MM.1S (cell line): ENCODE results near the gene PPP3CB.

Experiments
- DNase-seq: peaks from one replicate; pipeline ENCODE4 v3.0.0-alpha.2; 2015
- H2AFZ ChIP-seq: fragments of 300-600 bp; sonication (generic); 2 replicates; pipeline ENCODE4 v1.6.0; 2016; ENCODE audit warnings: antibody characterized with exemption, low read length
- H3F3A ChIP-seq: fragments of 300-600 bp; sonication (generic); 2 replicates; pipeline ENCODE4 v1.6.1; 2016; ENCODE audit warnings: mild to moderate bottlenecking, antibody characterized with exemption, low read length, moderate library complexity, mixed read lengths; ENCODE audit not compliant: insufficient read depth
- H3K27ac ChIP-seq: fragments of 300-600 bp; sonication (generic); 2 replicates; pipeline ENCODE4 v1.5.1; 2016; ENCODE audit warnings: mild to moderate bottlenecking, low read length
- H3K27me3 ChIP-seq: fragments of 300-600 bp; sonication (generic); replicated peaks from 2 replicates; pipeline ENCODE4 v1.6.0; 2016; ENCODE audit warnings: low read length; ENCODE audit not compliant: insufficient read depth
- H3K36me3 ChIP-seq: fragments of 300-600 bp; sonication (generic); replicated peaks from 2 replicates; pipeline ENCODE4 v1.6.1; 2016; ENCODE audit warnings: mild to moderate bottlenecking, low read length, mixed read lengths; ENCODE audit not compliant: insufficient read depth
- H3K4me1 ChIP-seq: fragments of 300-600 bp; sonication (generic); 2 replicates; pipeline ENCODE4 v1.6.1; 2016; ENCODE audit warnings: low read length, mixed read lengths
- H3K4me2 ChIP-seq: fragments of 300-600 bp; sonication (generic); 2 replicates; pipeline ENCODE4 v1.6.0; 2016; ENCODE audit warnings: low read depth, low read length
- H3K4me3 ChIP-seq: fragments of 300-600 bp; sonication (generic); 2 replicates; pipeline ENCODE4 v1.5.1; 2016; ENCODE audit warnings: low read length, mixed read lengths
- H3K79me2 ChIP-seq: fragments of 300-600 bp; sonication (generic); 2 replicates; pipeline ENCODE4 v1.6.1; 2016; ENCODE audit warnings: mixed run types, low read length, mixed read lengths
- H3K9ac ChIP-seq: fragments of 300-600 bp; sonication (generic); 2 replicates; pipeline ENCODE4 v1.6.1; 2016; ENCODE audit warnings: low read length, mixed read lengths
- H3K9me2 ChIP-seq: fragments of 300-600 bp; sonication (generic); replicated peaks from 2 replicates; pipeline ENCODE4 v1.6.1; 2016; ENCODE audit warnings: mild to moderate bottlenecking, low read length, mixed read lengths; ENCODE audit not compliant: insufficient read depth
- H3K9me3 ChIP-seq: fragments of 300-600 bp; sonication (generic); replicated peaks from 2 replicates; pipeline ENCODE4 v1.6.1; 2016; ENCODE audit warnings: mild to moderate bottlenecking, low read length, mixed read lengths; ENCODE audit not compliant: insufficient read depth
- H4K20me1 ChIP-seq: fragments of 300-600 bp; sonication (generic); 2 replicates; pipeline ENCODE4 v1.6.1; 2016; ENCODE audit warnings: mild to moderate bottlenecking, low read length, moderate library complexity, mixed read lengths; ENCODE audit not compliant: insufficient read depth
- CTCF ChIP-seq: fragments of 300-600 bp; sonication (generic); IDR thresholded peaks from 2 replicates; pipeline ENCODE4 v1.5.1; 2016; ENCODE audit warnings: antibody characterized with exemption, low read length, mixed read lengths
- EZH2 ChIP-seq: fragments of 300-600 bp; sonication (generic); optimal IDR thresholded peaks from 2 replicates; pipeline ENCODE3; 2017; ENCODE audit warnings: low read depth, mild to moderate bottlenecking, antibody characterized with exemption, low read length, mixed read lengths
- EZH2phosphoT487 ChIP-seq: fragments of 300-600 bp; sonication (generic); IDR thresholded peaks from 2 replicates; pipeline ENCODE4 v1.6.1; 2018; ENCODE audit warnings: antibody characterized with exemption, low read length

PPP3CB gene

GRCh38 chr10:73537288-73537687 is 41.5 kb upstream of the PPP3CB start:
- Histone ChIP-seq H3K36me3 (no peaks in the 10 kb centered on the region), H4K20me1 (no peaks in the 10 kb centered on the region), H3K9ac (no peak overlapping the region), H3K27me3 (no peaks in the 10 kb centered on the region), H3K79me2 (no peaks in the 10 kb centered on the region), H3F3A (no peaks in the 10 kb centered on the region), H3K9me3 (no peaks in the 10 kb centered on the region), H3K4me2 (no peak overlapping the region), H3K27ac (no peak overlapping the region), H3K4me1 (no peaks in the 10 kb centered on the region), H3K9me2 (no peaks in the 10 kb centered on the region), H3K4me3 (no peak overlapping the region), H2AFZ (no peak overlapping the region)
- TF ChIP-seq EZH2phosphoT487 = no peak
- TF ChIP-seq CTCF = no peak
- no peak for TF ChIP-seq EZH2
- DNase-seq = no peak

- DNase-seq = no peak
- no peaks in the 10 kb centered on the region for H3F3A ChIP-seq
- H2AFZ ChIP-seq = no peak overlapping the region
- no peaks in the 10 kb centered on the region for H4K20me1 ChIP-seq
- no peak overlapping the region for H3K4me3 ChIP-seq
- no peaks in the 10 kb centered on the region for H3K27me3 ChIP-seq
- H3K36me3 ChIP-seq = no peaks in the 10 kb centered on the region
- H3K79me2 ChIP-seq = no peaks in the 10 kb centered on the region
- no peaks in the 10 kb centered on the region for H3K4me1 ChIP-seq
- no peak overlapping the region for H3K9ac ChIP-seq
- H3K27ac ChIP-seq = no peak overlapping the region
- H3K9me3 ChIP-seq = no peaks in the 10 kb centered on the region
- no peaks in the 10 kb centered on the region for H3K9me2 ChIP-seq
- TF ChIP-seq EZH2 (no peak), CTCF (no peak), EZH2phosphoT487 (no peak)
- H3K4me2 ChIP-seq = no peak overlapping the region
Observed at GRCh38 chr10:73534857-73535256, 39.0 kb upstream of the PPP3CB start.

GRCh38 chr10:73529089-73529832 is 33.4 kb upstream of the PPP3CB start:
- DNase-seq = peak; percentile 82
- H3K9me2 ChIP-seq = no peaks in the 10 kb centered on the region
- no peak overlapping the region for H3K27ac ChIP-seq

More at GRCh38 chr10:73529089-73529832, 33.4 kb upstream of the PPP3CB start:
- TF ChIP-seq CTCF (peak; percentile 75), EZH2 (no peak), EZH2phosphoT487 (no peak)
- H3F3A ChIP-seq = no peaks in the 10 kb centered on the region
- H3K36me3 ChIP-seq = no peaks in the 10 kb centered on the region
- no peak overlapping the region for H2AFZ ChIP-seq
- no peak overlapping the region for H3K9ac ChIP-seq
- no peak overlapping the region for H3K4me2 ChIP-seq
- H3K79me2 ChIP-seq = no peaks in the 10 kb centered on the region
- no peaks in the 10 kb centered on the region for H4K20me1 ChIP-seq
- H3K4me1 ChIP-seq = no peaks in the 10 kb centered on the region
- H3K4me3 ChIP-seq = no peak overlapping the region
- no peaks in the 10 kb centered on the region for H3K27me3 ChIP-seq
- H3K9me3 ChIP-seq = no peaks in the 10 kb centered on the region
